ENCODE results near the gene RPS6KC1. TPM values are rescaled to one million over a fixed set of nuclear protein-coding genes. Genes with fewer than 3 reads are reported as not detected.

Gene RPS6KC1
- total and polyA plus RNA-seq, 2 of the 4 experiments (the other 2 are of a cell fraction), result 7.9 to 23.7 TPM

- no peak overlapping the region for H3K18ac ChIP-seq (ENCODE audit: low read depth, low read length)
- H4K20me1 ChIP-seq (ENCODE audit: insufficient read depth, low read length), result no peaks in the 10 kb centered on the region; the same call in 1 of the 2 replicates
- no peak overlapping the region for H2BK120ac ChIP-seq (ENCODE audit: low read depth, low read length)
- no peak overlapping the region for H3K4me2 ChIP-seq (ENCODE audit: low read depth, low read length)
- no peak overlapping the region for H2BK15ac ChIP-seq (ENCODE audit: low read depth, low read length)
- no peak overlapping the region for H3K9ac ChIP-seq (ENCODE audit: low read depth, low read length)
- H3K23ac ChIP-seq (ENCODE audit: low read depth, low read length), result no peak overlapping the region; the same call in 1 of the 2 replicates
- H4K8ac ChIP-seq (ENCODE audit: low read depth in 2 of 2, low read length in 2 of 2), result no peak overlapping the region
- intact Hi-C loops (cut with micrococcal nuclease), result loop anchor here (5.0 to 10.0 kb wide), 2 partner anchors 125 to 1208 kb away; no protein-coding TSS in a partner anchor
- no peak for ATAC-seq (ENCODE audit: low read depth)
- CTCF ChIA-PET, result interaction anchor here (1.3 kb wide), 1 partner anchor 11 kb away, joined by 3 read pairs; no protein-coding TSS in a partner anchor
- peaks cover 10% of the 10 kb centered on the region for H3K4me1 ChIP-seq (ENCODE audit: control insufficient read depth, insufficient read depth, low read length)
- no peak overlapping the region for H2AK9ac ChIP-seq (replicated peaks; ENCODE audit: low read depth, low read length, poor library complexity)
- H3K27ac ChIP-seq (ENCODE audit: insufficient read depth, low read length), result no peak overlapping the region
- H4K5ac ChIP-seq (ENCODE audit: low read depth, low read length), result no peak overlapping the region
- H3K9me1 ChIP-seq (ENCODE audit: insufficient read depth, low read length), result no peaks in the 10 kb centered on the region
- no peak overlapping the region for H3K14ac ChIP-seq (replicated peaks; ENCODE audit: low read depth, low read length)
- in situ Hi-C loops (cut with MboI; ENCODE audit: low sequenced_read_pairs), result loop anchor here (10.0 kb wide), 1 partner anchor 1005 kb away; no protein-coding TSS in a partner anchor
- H3K27me3 ChIP-seq (ENCODE audit: control insufficient read depth, insufficient read depth, low read length), result no peaks in the 10 kb centered on the region
- H3K36me3 ChIP-seq (ENCODE audit: control insufficient read depth, insufficient read depth, low read length), result peaks cover 1% of the 10 kb centered on the region; the same call in 1 of the 2 replicates
- dilution Hi-C loops (cut with HindIII; ENCODE audit: low sequenced_read_pairs, unreplicated experiment), result no loop called here
- DNase-seq, result no peak
- H2AFZ ChIP-seq (replicated peaks; ENCODE audit: low read length, poor library complexity), result no peak overlapping the region
- WGBS, 2 experiments (ENCODE audit: extremely low coverage in 2 of 2, insufficient read length in 1 of 2), result no CpG with 5 or more reads among the region's 2 CpGs
- H3K4me3 ChIP-seq (ENCODE audit: insufficient read depth, low read depth, low read length), result no peak overlapping the region
- H2BK5ac ChIP-seq (ENCODE audit: low read depth, low read length, poor library complexity, severe bottlenecking), result no peak overlapping the region
- no peaks in the 10 kb centered on the region for H3K9me3 ChIP-seq (ENCODE audit: control insufficient read depth, insufficient read depth, low read length)
- BruUV-seq (replicated peaks), result no TSS peak
- POLR2A ChIA-PET (ENCODE audit: unreplicated experiment), result no interaction called here
- H2BK20ac ChIP-seq (ENCODE audit: low read depth, low read length), result no peak overlapping the region
- no peak overlapping the region for H2AK5ac ChIP-seq (ENCODE audit: low read depth, low read length)
- no peak overlapping the region for H3K56ac ChIP-seq (ENCODE audit: extremely low read depth, insufficient read depth, low read length)
- H3K79me1 ChIP-seq (ENCODE audit: low read depth in 1 of 2, low read length in 2 of 2), result peaks cover 19 to 24% of the 10 kb centered on the region in 2 experiments
- no peak overlapping the region for H3K4ac ChIP-seq (ENCODE audit: low read depth, low read length)
- no peak for TF ChIP-seq USF2 (IDR thresholded peaks at IDR 0.05; ENCODE audit: low read depth, low read length)
- TF ChIP-seq CTCF (conservative IDR thresholded peaks at IDR 0.05; ENCODE audit: low read depth, low read length), result no peak
- TF ChIP-seq RFX5 (IDR thresholded peaks at IDR 0.05; ENCODE audit: low read depth, low read length), result no peak
- no peak for TF ChIP-seq RAD21 (IDR thresholded peaks at IDR 0.05; ENCODE audit: low read length)
- no peak for TF ChIP-seq NFE2L2 (IDR thresholded peaks at IDR 0.05; ENCODE audit: low read depth, low read length)
- TF ChIP-seq MAZ (IDR thresholded peaks at IDR 0.05; ENCODE audit: borderline replicate concordance, low read depth, low read length), result no peak
- TF ChIP-seq CHD1 (IDR thresholded peaks at IDR 0.05; ENCODE audit: low read depth, low read length), result no peak
- TF ChIP-seq FOS (IDR thresholded peaks at IDR 0.05; ENCODE audit: low read depth, low read length), result no peak
- TF ChIP-seq MAFK (IDR thresholded peaks at IDR 0.05; ENCODE audit: low read depth, low read length), result no peak
- TF ChIP-seq BHLHE40 (IDR thresholded peaks at IDR 0.05; ENCODE audit: low read depth, low read length), result no peak
- no peak for TF ChIP-seq POLR2A (IDR thresholded peaks at IDR 0.05; ENCODE audit: low read depth, low read length)
- no peak for TF ChIP-seq MXI1 (IDR thresholded peaks at IDR 0.05; ENCODE audit: borderline replicate concordance, low read depth, low read length)
- TF ChIP-seq CEBPB (IDR thresholded peaks at IDR 0.05; ENCODE audit: low read depth, low read length), result no peak
- no peak for TF ChIP-seq RCOR1 (IDR thresholded peaks at IDR 0.05; ENCODE audit: insufficient replicate concordance, low read length)
- TF ChIP-seq ELK1 (IDR thresholded peaks at IDR 0.05; ENCODE audit: borderline replicate concordance, low read depth, low read length), result no peak
- TF ChIP-seq SMC3 (IDR thresholded peaks at IDR 0.05; ENCODE audit: low read depth, low read length), result no peak
- H4K91ac ChIP-seq (ENCODE audit: insufficient read depth, low read depth, low read length), result no peak overlapping the region
Measured at GRCh38 chr1:213119794-213120193, 68.8 kb downstream of the RPS6KC1 start.
